Astrocyte (in vitro differentiated cells and primary cell): ENCODE data around the gene PAPSS1. TPM values are rescaled to one million over a fixed set of nuclear protein-coding genes. Genes with fewer than 3 reads are reported as not detected.
A peak's percentile ranks its signal among the peaks of the same experiment; 100 is the strongest.

Experiments used
- DNase-seq: peaks from one replicate; pipeline ENCODE4 v3.0.0-alpha.2; 2010; ENCODE audit warnings: low read depth
- FAIRE-seq: peaks from 2 replicates; lab custom pipeline; 2011; peaks lifted over from hg19 to GRCh38; lab: Jason Lieb, UNC
- H2AFZ ChIP-seq: 2 replicates; pipeline ENCODE4 v1.6.0; 2012; ENCODE audit warnings: low read depth, low read length, inconsistent platforms
- H3K27ac ChIP-seq: 2 replicates; pipeline ENCODE4 v1.5.1; 2011; ENCODE audit warnings: low read depth, low read length, inconsistent platforms
- H3K27me3 ChIP-seq: 2 replicates; pipeline ENCODE4 v1.6.0; 2011; ENCODE audit warnings: low read length, inconsistent platforms; ENCODE audit not compliant: insufficient read depth
- H3K36me3 ChIP-seq: 2 replicates; pipeline ENCODE4 v1.5.1; 2011; ENCODE audit warnings: low read length, inconsistent platforms; ENCODE audit not compliant: insufficient read depth
- H3K4me1 ChIP-seq: 2 replicates; pipeline ENCODE4 v1.5.1; 2011; ENCODE audit warnings: low read length, inconsistent platforms; ENCODE audit not compliant: insufficient read depth
- H3K4me2 ChIP-seq: 2 replicates; pipeline ENCODE4 v1.6.0; 2012; ENCODE audit warnings: low read length, inconsistent platforms
- H3K4me3 ChIP-seq: 2 replicates; pipeline ENCODE4 v1.5.1; 2011; ENCODE audit warnings: low read depth, mild to moderate bottlenecking, low read length, inconsistent platforms; ENCODE audit not compliant: insufficient read depth
- H3K79me2 ChIP-seq: 2 replicates; pipeline ENCODE4 v1.6.0; 2012; ENCODE audit warnings: mild to moderate bottlenecking, low read length, inconsistent platforms; ENCODE audit not compliant: insufficient read depth
- H3K9ac ChIP-seq: 2 replicates; pipeline ENCODE4 v1.6.0; 2012; ENCODE audit warnings: mild to moderate bottlenecking, low read length, inconsistent platforms
- H3K9me3 ChIP-seq: 2 replicates; pipeline ENCODE4 v1.5.1; 2012; ENCODE audit warnings: low read depth, mild to moderate bottlenecking, low read length, inconsistent platforms; ENCODE audit not compliant: insufficient read depth
- H4K20me1 ChIP-seq: 2 replicates; pipeline ENCODE4 v1.6.0; 2012; ENCODE audit warnings: low read length, inconsistent platforms; ENCODE audit not compliant: insufficient read depth
- H3K27ac Mint-ChIP-seq: one replicate; pipeline ENCODE4 v1.8.0; 2021; ENCODE audit warnings: mild to moderate bottlenecking, mixed read lengths; ENCODE audit not compliant: unreplicated experiment
- H3K27me3 Mint-ChIP-seq: one replicate; pipeline ENCODE4 v1.8.0; 2021; ENCODE audit warnings: low read depth, mixed read lengths; ENCODE audit not compliant: unreplicated experiment
- H3K36me3 Mint-ChIP-seq: one replicate; pipeline ENCODE4 v1.8.0; 2021; ENCODE audit warnings: low read depth, mixed read lengths; ENCODE audit not compliant: unreplicated experiment
- H3K4me1 Mint-ChIP-seq: one replicate; pipeline ENCODE4 v1.8.0; 2021; ENCODE audit warnings: low read depth, mixed read lengths; ENCODE audit not compliant: unreplicated experiment
- H3K4me3 Mint-ChIP-seq: one replicate; pipeline ENCODE4 v1.8.0; 2021; ENCODE audit warnings: mild to moderate bottlenecking, moderate library complexity, mixed read lengths; ENCODE audit not compliant: unreplicated experiment
- H3K9me3 Mint-ChIP-seq: one replicate; pipeline ENCODE4 v1.8.0; 2021; ENCODE audit warnings: mild to moderate bottlenecking, mixed read lengths; ENCODE audit not compliant: unreplicated experiment
- CTCF ChIP-seq: IDR thresholded peaks from 2 replicates; pipeline ENCODE4 v1.5.1; 2011; ENCODE audit warnings: low read depth, mild to moderate bottlenecking, inconsistent platforms, low read length, moderate library complexity; ENCODE audit not compliant: insufficient read depth
- EZH2 ChIP-seq: IDR thresholded peaks from 2 replicates; pipeline ENCODE4 v1.6.1; 2012; ENCODE audit warnings: mild to moderate bottlenecking, low read length, inconsistent platforms; ENCODE audit not compliant: insufficient read depth
- total RNA-seq: library from RNA; stranded (reverse); gene quantifications from 2 replicates; pipeline ENCODE4 v1.2.1, GENCODE V29; 2021

The PAPSS1 gene
- total RNA-seq, 1 donor from 2014 or later: 102 TPM

- Mint-ChIP-seq H3K9me3 (no peaks in the 10 kb centered on the region), H3K4me1 (peaks cover 9% of the 10 kb centered on the region), H3K27me3 (no peaks in the 10 kb centered on the region), H3K4me3 (no peak overlapping the region), H3K27ac (no peak overlapping the region), H3K36me3 (peaks cover 2% of the 10 kb centered on the region)
- no peaks in the 10 kb centered on the region for H3K4me1 ChIP-seq
- no peak overlapping the region for H3K4me2 ChIP-seq
- no peak overlapping the region for H2AFZ ChIP-seq
- H3K9me3 ChIP-seq: no peaks in the 10 kb centered on the region
- no peaks in the 10 kb centered on the region for H3K79me2 ChIP-seq
- no peak for FAIRE-seq
- no peaks in the 10 kb centered on the region for H3K27me3 ChIP-seq
- H3K36me3 ChIP-seq: no peaks in the 10 kb centered on the region
- no peak for DNase-seq
- no peak for TF ChIP-seq EZH2
- no peak for TF ChIP-seq CTCF
- no peak overlapping the region for H3K9ac ChIP-seq
- H4K20me1 ChIP-seq: no peaks in the 10 kb centered on the region
- no peak overlapping the region for H3K27ac ChIP-seq
- no peak overlapping the region for H3K4me3 ChIP-seq
These were observed 22.2 kb upstream of the PAPSS1 start for GRCh38 chr4:107742196-107742595.

GRCh38 chr4:107740950-107741701 lies 21.1 kb upstream of the PAPSS1 start:
- Mint-ChIP-seq H3K4me1 (peaks cover 9% of the 10 kb centered on the region), H3K27me3 (no peaks in the 10 kb centered on the region), H3K4me3 (no peak overlapping the region), H3K36me3 (peaks cover 2% of the 10 kb centered on the region), H3K27ac (peak overlapping the region; percentile 74), H3K9me3 (no peaks in the 10 kb centered on the region)
- no peak overlapping the region for H3K27ac ChIP-seq
- no peaks in the 10 kb centered on the region for H3K79me2 ChIP-seq
- no peak overlapping the region for H3K4me2 ChIP-seq
- no peak overlapping the region for H3K9ac ChIP-seq
- TF ChIP-seq CTCF (no peak), EZH2 (no peak)
- H3K36me3 ChIP-seq: no peaks in the 10 kb centered on the region
- no peak overlapping the region for H3K4me3 ChIP-seq
- no peak for FAIRE-seq
- no peaks in the 10 kb centered on the region for H3K9me3 ChIP-seq
- DNase-seq: peak; percentile 25
- H2AFZ ChIP-seq: no peak overlapping the region
- H3K27me3 ChIP-seq: no peaks in the 10 kb centered on the region
- H4K20me1 ChIP-seq: no peaks in the 10 kb centered on the region
- H3K4me1 ChIP-seq: no peaks in the 10 kb centered on the region

- Histone ChIP-seq H3K79me2 (no peaks in the 10 kb centered on the region), H3K4me1 (no peaks in the 10 kb centered on the region), H3K27me3 (no peaks in the 10 kb centered on the region), H3K4me3 (no peak overlapping the region), H3K9ac (no peak overlapping the region), H3K27ac (no peak overlapping the region), H3K36me3 (no peaks in the 10 kb centered on the region), H2AFZ (no peak overlapping the region), H3K9me3 (no peaks in the 10 kb centered on the region), H4K20me1 (no peaks in the 10 kb centered on the region), H3K4me2 (no peak overlapping the region)
- no peak for TF ChIP-seq EZH2
- peak; percentile 27 for TF ChIP-seq CTCF
- Mint-ChIP-seq H3K4me1 (peaks cover 9% of the 10 kb centered on the region), H3K4me3 (no peak overlapping the region), H3K27me3 (no peaks in the 10 kb centered on the region), H3K36me3 (peaks cover 2% of the 10 kb centered on the region), H3K27ac (peak overlapping the region; percentile 74), H3K9me3 (no peaks in the 10 kb centered on the region)
- DNase-seq (no peak), FAIRE-seq (no peak)
These were observed 20.3 kb upstream of the PAPSS1 start for GRCh38 chr4:107740381-107740780.
